ENCODE measurements around the gene OR5J2.
"Not testable (repeated sequence)": the region's sequence is repeated elsewhere in the genome, so short reads cannot be mapped to it uniquely, and the experiment has no call there.

OR5J2 gene

DNA sequence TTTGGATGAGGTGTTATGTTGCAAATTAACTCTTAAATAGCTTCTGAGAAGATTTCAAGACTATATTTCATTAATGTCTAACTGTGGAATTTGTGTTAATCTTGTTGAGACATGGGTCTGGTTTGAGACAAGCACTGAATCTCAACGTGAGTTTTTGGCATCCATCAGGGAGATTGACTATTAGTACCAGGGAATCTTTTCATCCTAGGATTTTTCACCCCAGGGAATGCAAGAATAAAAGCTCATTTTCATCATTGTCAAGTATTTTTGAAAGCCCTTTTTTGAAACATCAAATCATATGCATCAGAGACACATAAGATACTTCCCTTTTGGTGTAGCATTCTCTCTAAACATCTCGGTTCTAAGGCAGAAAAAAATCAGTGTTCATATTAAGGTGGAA is 38.1 kb downstream of the OR5J2 start:
- TF ChIP-seq, protein P1, sequence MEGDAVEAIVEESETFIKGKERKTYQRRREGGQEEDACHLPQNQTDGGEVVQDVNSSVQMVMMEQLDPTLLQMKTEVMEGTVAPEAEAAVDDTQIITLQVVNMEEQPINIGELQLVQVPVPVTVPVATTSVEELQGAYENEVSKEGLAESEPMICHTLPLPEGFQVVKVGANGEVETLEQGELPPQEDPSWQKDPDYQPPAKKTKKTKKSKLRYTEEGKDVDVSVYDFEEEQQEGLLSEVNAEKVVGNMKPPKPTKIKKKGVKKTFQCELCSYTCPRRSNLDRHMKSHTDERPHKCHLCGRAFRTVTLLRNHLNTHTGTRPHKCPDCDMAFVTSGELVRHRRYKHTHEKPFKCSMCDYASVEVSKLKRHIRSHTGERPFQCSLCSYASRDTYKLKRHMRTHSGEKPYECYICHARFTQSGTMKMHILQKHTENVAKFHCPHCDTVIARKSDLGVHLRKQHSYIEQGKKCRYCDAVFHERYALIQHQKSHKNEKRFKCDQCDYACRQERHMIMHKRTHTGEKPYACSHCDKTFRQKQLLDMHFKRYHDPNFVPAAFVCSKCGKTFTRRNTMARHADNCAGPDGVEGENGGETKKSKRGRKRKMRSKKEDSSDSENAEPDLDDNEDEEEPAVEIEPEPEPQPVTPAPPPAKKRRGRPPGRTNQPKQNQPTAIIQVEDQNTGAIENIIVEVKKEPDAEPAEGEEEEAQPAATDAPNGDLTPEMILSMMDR (IDR thresholded peaks at IDR 0.05; ENCODE audit: borderline replicate concordance, control extremely low read depth, extremely low read depth, insufficient read depth, missing control alignments), result no peak

DNA sequence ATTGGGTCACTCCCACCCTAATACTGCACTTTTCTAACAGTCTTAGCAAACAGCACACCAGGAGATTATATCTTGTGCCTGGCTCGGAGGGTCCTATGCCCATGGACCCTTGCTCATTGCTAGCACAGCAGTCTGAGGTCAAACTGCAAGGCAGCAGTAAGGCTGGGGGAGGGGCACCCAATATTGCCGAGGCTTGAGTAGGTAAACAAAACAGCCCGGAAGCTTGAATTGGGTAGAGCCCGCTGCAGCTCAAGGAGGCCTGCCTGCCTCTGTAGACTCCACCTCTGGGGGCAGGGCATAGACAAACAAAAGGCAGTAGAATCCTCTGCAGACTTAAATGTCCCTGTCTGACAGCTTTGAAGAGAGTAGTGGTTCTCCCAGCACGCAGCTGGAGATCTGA is 43.3 kb downstream of the OR5J2 start:
- in situ Hi-C loops (cut with MboI; ENCODE audit: low sequenced_read_pairs, unreplicated experiment); DNase-seq (ENCODE audit: low spot score): not testable (repeated sequence)

More for the DNA sequence above, 38.1 kb downstream of the OR5J2 start:
- in situ Hi-C loops (cut with MboI; ENCODE audit: low sequenced_read_pairs, unreplicated experiment), result no loop called here
- no peak for DNase-seq (ENCODE audit: low spot score)
